Endodermal cell (in vitro differentiated cells): ENCODE results near the gene TP73. TPM values are rescaled to one million over a fixed set of nuclear protein-coding genes. Genes with fewer than 3 reads are reported as not detected.
A peak's percentile ranks its signal among the peaks of the same experiment; 100 is the strongest.

Experiments
- DNase-seq: peaks from one replicate; pipeline ENCODE4 v3.0.0-alpha.2; 2017
- H3K27ac ChIP-seq: 2 replicates; pipeline ENCODE4 v1.5.1; 2013; ENCODE audit warnings: mild to moderate bottlenecking, low read depth, low read length, moderate library complexity
- H3K27me3 ChIP-seq: 2 replicates; pipeline ENCODE4 v1.6.1; 2013; ENCODE audit warnings: mild to moderate bottlenecking, low read length, moderate library complexity; ENCODE audit not compliant: insufficient read depth, control insufficient read depth, poor library complexity, severe bottlenecking
- H3K36me3 ChIP-seq: 2 replicates; pipeline ENCODE4 v1.7.0; 2013; ENCODE audit warnings: mild to moderate bottlenecking, low read length, moderate library complexity; ENCODE audit not compliant: control insufficient read depth, insufficient read depth
- H3K4me1 ChIP-seq: one replicate; pipeline ENCODE4 v1.7.0; 2013; ENCODE audit warnings: low read length; ENCODE audit not compliant: control insufficient read depth, insufficient read depth
- H3K4me3 ChIP-seq: 2 replicates; pipeline ENCODE4 v1.5.1; 2013; ENCODE audit warnings: mild to moderate bottlenecking, low read length, moderate library complexity
- H3K9ac ChIP-seq: 2 replicates; pipeline ENCODE4 v1.6.1; 2013; ENCODE audit warnings: mild to moderate bottlenecking, low read length, moderate library complexity; ENCODE audit not compliant: poor library complexity, severe bottlenecking; ENCODE audit errors: extremely low read depth
- H3K9me3 ChIP-seq: 2 replicates; pipeline ENCODE4 v1.6.1; 2013; ENCODE audit warnings: mild to moderate bottlenecking, low read length, moderate library complexity; ENCODE audit not compliant: control insufficient read depth
- H3K27ac Mint-ChIP-seq: 2 replicates; pipeline ENCODE4 v1.8.0; 2020; ENCODE audit warnings: mixed read lengths
- H3K27me3 Mint-ChIP-seq: 2 replicates; pipeline ENCODE4 v1.8.0; 2021; ENCODE audit warnings: mild to moderate bottlenecking, mixed read lengths; ENCODE audit not compliant: insufficient read depth
- H3K36me3 Mint-ChIP-seq: 2 replicates; pipeline ENCODE4 v1.8.0; 2020; ENCODE audit warnings: low read depth, mixed read lengths
- H3K4me1 Mint-ChIP-seq: 2 replicates; pipeline ENCODE4 v1.8.0; 2020; ENCODE audit warnings: mixed read lengths
- H3K4me3 Mint-ChIP-seq: 2 replicates; pipeline ENCODE4 v1.8.0; 2020; ENCODE audit warnings: mild to moderate bottlenecking, moderate library complexity, mixed read lengths
- H3K9me3 Mint-ChIP-seq: 2 replicates; pipeline ENCODE4 v1.8.0; 2020; ENCODE audit warnings: mild to moderate bottlenecking, mixed read lengths
- CTCF ChIP-seq: fragments of 200-600 bp; sonication (generic); conservative IDR thresholded peaks from 2 replicates; pipeline ENCODE4 v1.5.0; 2021; ENCODE audit warnings: antibody characterized with exemption, mild to moderate bottlenecking
- WGBS, 2 experiments: methylation state at CpG; one replicate each; pipeline versions ENCODE4 v1.1.5 to v1.1.7; 2013; ENCODE audit warnings: missing lambda C conversion rate in 2 of 2, mixed read lengths in 1 of 2; ENCODE audit not compliant: insufficient coverage in 1 of 2, insufficient read length in 1 of 2; 5-methylcytosine and 5-hydroxymethylcytosine counted together
- total RNA-seq, 2 donors: library from RNA; stranded (reverse); fragmentation: NEBNext Ultra II Directional in 1 of 2; extraction: Animal tissue kit (Norgen Biotek cat#: 25700) in 1 of 2; gene quantifications; 2 replicates in 1 of 2; 3 replicates in 1 of 2; pipeline ENCODE4 v1.2.1, GENCODE V29; 2021

TP73 gene
- total RNA-seq, 2 donors from 2014 or later, result 3.4 to 3.5 TPM

GRCh38 chr1:3612123-3612522 is 40.2 kb upstream of the TP73 start:
- Histone ChIP-seq H3K9me3 (no peaks in the 10 kb centered on the region), H3K4me3 (no peak overlapping the region), H3K27me3 (no peaks in the 10 kb centered on the region), H3K9ac (no peak overlapping the region), H3K36me3 (no peaks in the 10 kb centered on the region), H3K4me1 (peaks cover 31% of the 10 kb centered on the region), H3K27ac (no peak overlapping the region)
- Mint-ChIP-seq H3K4me1 (peaks cover 37% of the 10 kb centered on the region), H3K27me3 (peaks cover 12% of the 10 kb centered on the region), H3K27ac (no peak overlapping the region), H3K9me3 (no peaks in the 10 kb centered on the region), H3K4me3 (peak overlapping the region; percentile 73), H3K36me3 (no peaks in the 10 kb centered on the region)
- TF ChIP-seq CTCF, result no peak
- 86 to 88% methylated on average over 6 to 7 of the region's 7 CpGs for WGBS, 2 experiments
- DNase-seq, result no peak

- Histone ChIP-seq H3K9me3 (no peaks in the 10 kb centered on the region), H3K36me3 (no peaks in the 10 kb centered on the region), H3K27ac (no peak overlapping the region), H3K9ac (peak overlapping the region; percentile 11), H3K4me3 (no peak overlapping the region), H3K4me1 (peaks cover 35% of the 10 kb centered on the region), H3K27me3 (no peaks in the 10 kb centered on the region)
- peaks cover 41% of the 10 kb centered on the region for H3K4me1 Mint-ChIP-seq
- 59 to 68% methylated on average over 18 to 20 of the region's 20 CpGs for WGBS, 2 experiments
- H3K27ac Mint-ChIP-seq, result peak overlapping the region; percentile 4
- H3K36me3 Mint-ChIP-seq, result no peaks in the 10 kb centered on the region
- H3K27me3 Mint-ChIP-seq, result peaks cover 12% of the 10 kb centered on the region
- DNase-seq, result peak; percentile 86
- H3K9me3 Mint-ChIP-seq, result no peaks in the 10 kb centered on the region
- peak; percentile 90 for TF ChIP-seq CTCF
- H3K4me3 Mint-ChIP-seq, result no peak overlapping the region
Measured at GRCh38 chr1:3614755-3615742, 37.3 kb upstream of the TP73 start.

- peaks cover 37% of the 10 kb centered on the region for H3K4me1 Mint-ChIP-seq
- no peaks in the 10 kb centered on the region for H3K36me3 Mint-ChIP-seq
- H3K36me3 ChIP-seq, result no peaks in the 10 kb centered on the region
- WGBS, 2 experiments, result 94 to 100% methylated on average over 2 to 9 of the region's 9 CpGs
- no peaks in the 10 kb centered on the region for H3K27me3 ChIP-seq
- no peak for TF ChIP-seq CTCF
- H3K27me3 Mint-ChIP-seq, result peaks cover 7% of the 10 kb centered on the region
- no peaks in the 10 kb centered on the region for H3K9me3 Mint-ChIP-seq
- no peak overlapping the region for H3K27ac ChIP-seq
- no peak overlapping the region for H3K4me3 Mint-ChIP-seq
- H3K9me3 ChIP-seq, result no peaks in the 10 kb centered on the region
- no peak overlapping the region for H3K9ac ChIP-seq
- DNase-seq, result no peak
- peaks cover 33% of the 10 kb centered on the region for H3K4me1 ChIP-seq
- no peak overlapping the region for H3K4me3 ChIP-seq
- no peak overlapping the region for H3K27ac Mint-ChIP-seq
Measured at GRCh38 chr1:3616861-3617260, 35.5 kb upstream of the TP73 start.
